GM18508 (cell line): ENCODE results near the gene NEK3.
"Not testable (repeated sequence)": the region's sequence is repeated elsewhere in the genome, so short reads cannot be mapped to it uniquely, and the experiment has no call there.

ENCODE experiments used
- ATAC-seq: cut with Tn5 transposase; IDR thresholded peaks from one replicate; pipeline ENCODE4 v1.9.1; 2021; ENCODE audit warnings: moderate number of reproducible peaks; ENCODE audit not compliant: insufficient read depth, unreplicated experiment

NEK3 gene

GRCh38 chr13:52127378-52127777 lies 32.0 kb downstream of the NEK3 start:
- no peak for ATAC-seq

GRCh38 chr13:52125547-52125946 lies 33.9 kb downstream of the NEK3 start:
- no peak for ATAC-seq

GRCh38 chr13:52118595-52118994 lies 40.8 kb downstream of the NEK3 start:
- ATAC-seq = no peak

GRCh38 chr13:52118095-52118494 lies 41.3 kb downstream of the NEK3 start:
- ATAC-seq = no peak

GRCh38 chr13:52112591-52112990 lies 46.8 kb downstream of the NEK3 start:
- no peak for ATAC-seq

GRCh38 chr13:52109116-52109670 lies 50.2 kb downstream of the NEK3 start:
- no peak for ATAC-seq

- ATAC-seq = no peak
Observed at GRCh38 chr13:52105841-52106240, 53.6 kb downstream of the NEK3 start.

- no peak for ATAC-seq
Observed at GRCh38 chr13:52104624-52105023, 54.8 kb downstream of the NEK3 start.

- ATAC-seq = no peak
Observed at GRCh38 chr13:52103386-52103785, 56.0 kb downstream of the NEK3 start.

GRCh38 chr13:52102423-52102822 lies 57.0 kb downstream of the NEK3 start:
- not testable (repeated sequence) for ATAC-seq

GRCh38 chr13:52097197-52097596 lies 62.2 kb downstream of the NEK3 start:
- no peak for ATAC-seq

- no peak for ATAC-seq
Observed at GRCh38 chr13:52096748-52097147, 62.6 kb downstream of the NEK3 start.

- ATAC-seq = no peak
Observed at GRCh38 chr13:52096062-52096461, 63.3 kb downstream of the NEK3 start.

- no peak for ATAC-seq
Observed at GRCh38 chr13:52092087-52092486, 67.3 kb downstream of the NEK3 start.

GRCh38 chr13:52091473-52091872 lies 67.9 kb downstream of the NEK3 start:
- ATAC-seq = no peak

GRCh38 chr13:52085421-52085820 lies 74.0 kb downstream of the NEK3 start:
- ATAC-seq = no peak

- ATAC-seq = not testable (repeated sequence)
Observed at GRCh38 chr13:52084981-52085380, 74.4 kb downstream of the NEK3 start.
